ENCODE measurements around the gene YTHDC2.
A peak's percentile ranks its signal among the peaks of the same experiment; 100 is the strongest.

The YTHDC2 gene

GRCh38 chr5:113606298-113607134 is 93.0 kb downstream of the YTHDC2 start:
- FAIRE-seq, result no peak

- FAIRE-seq, result no peak
Observed at GRCh38 chr5:113607361-113607760, 93.9 kb downstream of the YTHDC2 start.

- no peak for FAIRE-seq
Observed at GRCh38 chr5:113608113-113608596, 94.7 kb downstream of the YTHDC2 start.

GRCh38 chr5:113612060-113612496 is 98.6 kb downstream of the YTHDC2 start:
- FAIRE-seq, result peak; percentile 82

- FAIRE-seq, result no peak
Observed at GRCh38 chr5:113614191-113614590, 100.7 kb downstream of the YTHDC2 start.

- FAIRE-seq, result no peak
Observed at GRCh38 chr5:113615708-113616107, 102.2 kb downstream of the YTHDC2 start.

- FAIRE-seq, result no peak
Observed at GRCh38 chr5:113617191-113617796, 103.8 kb downstream of the YTHDC2 start.

- FAIRE-seq, result no peak
Observed at GRCh38 chr5:113632996-113633395, 119.5 kb downstream of the YTHDC2 start.

- FAIRE-seq, result no peak
Observed at GRCh38 chr5:113634957-113635356, 121.5 kb downstream of the YTHDC2 start.

GRCh38 chr5:113641715-113642114 is 128.2 kb downstream of the YTHDC2 start:
- no peak for FAIRE-seq
